Activated CD4-positive, alpha-beta T cell treated with anti-CD3 and anti-CD28 coated beads, Interleukin-10, Interleukin-2, amounts not matched to agents 100 ng/mL and 50 ng/mL, durations not matched to agents 16 hours and 8 hours (primary cell): ENCODE measurements around the gene MAP3K3.
A peak's percentile ranks its signal among the peaks of the same experiment; 100 is the strongest.

ENCODE experiments used
- DNase-seq: peaks from one replicate; pipeline ENCODE4 v3.0.0-alpha.2; 2020

The MAP3K3 gene

GRCh38 chr17:63657786-63658185 is 35.6 kb downstream of the MAP3K3 start:
- no peak for DNase-seq

GRCh38 chr17:63658366-63658765 is 36.1 kb downstream of the MAP3K3 start:
- DNase-seq = no peak

GRCh38 chr17:63659850-63660249 is 37.6 kb downstream of the MAP3K3 start:
- no peak for DNase-seq

GRCh38 chr17:63665527-63666214 is 43.5 kb downstream of the MAP3K3 start:
- DNase-seq = no peak

- DNase-seq = no peak
Observed at GRCh38 chr17:63672856-63673255, 50.6 kb downstream of the MAP3K3 start.

- no peak for DNase-seq
Observed at GRCh38 chr17:63675231-63675606, 53.0 kb downstream of the MAP3K3 start.

- DNase-seq = no peak
Observed at GRCh38 chr17:63675607-63676546, 53.7 kb downstream of the MAP3K3 start.

- no peak for DNase-seq
Observed at GRCh38 chr17:63676584-63676983, 54.4 kb downstream of the MAP3K3 start.

- DNase-seq = no peak
Observed at GRCh38 chr17:63679214-63679613, 57.0 kb downstream of the MAP3K3 start.

- DNase-seq = no peak
Observed at GRCh38 chr17:63680700-63681099, 58.5 kb downstream of the MAP3K3 start.

- DNase-seq = no peak
Observed at GRCh38 chr17:63681530-63681929, 59.3 kb downstream of the MAP3K3 start.

GRCh38 chr17:63682441-63682840 is 60.2 kb downstream of the MAP3K3 start:
- DNase-seq = no peak

- no peak for DNase-seq
Observed at GRCh38 chr17:63682981-63683380, 60.8 kb downstream of the MAP3K3 start.

GRCh38 chr17:63685041-63685440 is 62.8 kb downstream of the MAP3K3 start:
- no peak for DNase-seq

GRCh38 chr17:63685578-63685977 is 63.4 kb downstream of the MAP3K3 start:
- no peak for DNase-seq

- peak; percentile 11 for DNase-seq
Observed at GRCh38 chr17:63686138-63686685, 64.0 kb downstream of the MAP3K3 start.

- DNase-seq = peak; percentile 16
Observed at GRCh38 chr17:63688396-63689020, 66.3 kb downstream of the MAP3K3 start.

GRCh38 chr17:63689479-63689878 is 67.3 kb downstream of the MAP3K3 start:
- DNase-seq = no peak

- DNase-seq = no peak
Observed at GRCh38 chr17:63692195-63692816, 70.1 kb downstream of the MAP3K3 start.

- DNase-seq = no peak
Observed at GRCh38 chr17:63693411-63694113, 71.3 kb downstream of the MAP3K3 start.

- DNase-seq = no peak
Observed at GRCh38 chr17:63694229-63694949, 72.2 kb downstream of the MAP3K3 start.
